ENCODE results near the gene JSRP1.

GRCh38 chr19:2234996-2235380 is 21.2 kb downstream of the JSRP1 start:
- TF ChIP-seq CTCF (conservative IDR thresholded peaks at IDR 0.05 in 1 of 2, IDR thresholded peaks at IDR 0.05 in 1 of 2; ENCODE audit: low read depth in 1 of 2, low read length in 2 of 2), result no peak
- no peak for TF ChIP-seq EZH2 (IDR thresholded peaks at IDR 0.05; ENCODE audit: low read length, missing control alignments)

All from fibroblast of lung (primary cell).